Fibroblast of lung (primary cell): ENCODE measurements around the gene ABCB8. TPM values are rescaled to one million over a fixed set of nuclear protein-coding genes. Genes with fewer than 3 reads are reported as not detected.

Experiments used
- DNase-seq, 2 donors: peaks; one replicate each; pipeline versions ENCODE4 v3.0.0 to v3.0.0-alpha.2; 2010; ENCODE audit warnings: low read depth in 2 of 2
- H2AFZ ChIP-seq: 2 replicates; pipeline ENCODE4 v1.5.1; 2012; ENCODE audit warnings: low read length, control low read depth, inconsistent platforms
- H3K27ac ChIP-seq: 2 replicates; pipeline ENCODE4 v1.5.1; 2011; ENCODE audit warnings: low read length, control low read depth; ENCODE audit not compliant: insufficient read depth
- H3K27me3 ChIP-seq: 2 replicates; pipeline ENCODE4 v1.5.1; 2011; ENCODE audit warnings: mild to moderate bottlenecking, low read length; ENCODE audit not compliant: control insufficient read depth, insufficient read depth
- H3K36me3 ChIP-seq: 2 replicates; pipeline ENCODE4 v1.5.1; 2011; ENCODE audit warnings: low read length; ENCODE audit not compliant: control insufficient read depth, insufficient read depth
- H3K4me1 ChIP-seq: 2 replicates; pipeline ENCODE4 v1.5.1; 2011; ENCODE audit warnings: low read length; ENCODE audit not compliant: control insufficient read depth, insufficient read depth; ENCODE audit errors: extremely low read depth
- H3K4me2 ChIP-seq: 2 replicates; pipeline ENCODE4 v1.5.1; 2011; ENCODE audit warnings: low read length, control low read depth; ENCODE audit not compliant: insufficient read depth; ENCODE audit errors: extremely low read depth
- H3K4me3 ChIP-seq, 4 experiments: fragments of 200-600 bp in 1 of 4; sonication (generic) in 1 of 4; replicated peaks in 1 of 4; 2 replicates each; pipeline ENCODE4 v1.5.1; 2011 to 2016; ENCODE audit warnings: low read length in 4 of 4, low read depth in 3 of 4, mild to moderate bottlenecking in 3 of 4, control low read depth in 2 of 4, inconsistent platforms in 1 of 4, mixed read lengths in 1 of 4; ENCODE audit not compliant: insufficient read depth in 1 of 4; ENCODE audit errors: control extremely low read depth in 1 of 4
- H3K79me2 ChIP-seq: 2 replicates; pipeline ENCODE4 v1.5.1; 2012; ENCODE audit warnings: mild to moderate bottlenecking, low read length, inconsistent platforms; ENCODE audit not compliant: control insufficient read depth, insufficient read depth
- H3K9ac ChIP-seq: 2 replicates; pipeline ENCODE4 v1.5.1; 2011; ENCODE audit warnings: mild to moderate bottlenecking, low read length, control low read depth; ENCODE audit not compliant: insufficient read depth
- H3K9me3 ChIP-seq: 2 replicates; pipeline ENCODE4 v1.5.1; 2012; ENCODE audit warnings: low read depth, low read length; ENCODE audit not compliant: control insufficient read depth, insufficient read depth
- H4K20me1 ChIP-seq: 2 replicates; pipeline ENCODE4 v1.5.1; 2011; ENCODE audit warnings: low read length; ENCODE audit not compliant: control insufficient read depth, insufficient read depth; ENCODE audit errors: extremely low read depth
- CTCF ChIP-seq, 2 donors: IDR thresholded peaks in 1 of 2; conservative IDR thresholded peaks in 1 of 2; 1 replicate in 1 of 2; 2 replicates in 1 of 2; pipeline ENCODE4 v1.5.1; 2011 to 2012; ENCODE audit warnings: low read length in 2 of 2, control low read depth in 1 of 2, inconsistent platforms in 1 of 2, low read depth in 1 of 2, mild to moderate bottlenecking in 1 of 2
- EZH2 ChIP-seq: IDR thresholded peaks from 2 replicates; pipeline ENCODE4 v1.5.1; 2012; ENCODE audit warnings: low read length, control low read depth, mild to moderate bottlenecking; ENCODE audit errors: missing control alignments
- polyA plus RNA-seq, 2 donors: library from polyadenylated mRNA; depleted of rRNA in 1 of 2; stranded (reverse) in 1 of 2; unstranded in 1 of 2; fragments of >200 nt; gene quantifications; 2 replicates each; pipeline ENCODE4 v1.2.1, GENCODE V29; 2011 to 2012; ENCODE audit warnings: missing spikeins in 1 of 2
- total RNA-seq: library from RNA; depleted of rRNA; stranded (reverse); fragments of >200 nt; gene quantifications from 2 replicates; pipeline ENCODE4 v1.2.1, GENCODE V29; 2014

Gene ABCB8
- total and polyA plus RNA-seq, 2 donors (not counting 1 experiment from before 2014, with no cell fraction given): 12.1 to 20.0 TPM

- TF ChIP-seq EZH2 (no peak), CTCF (conservative IDR thresholded peaks at IDR 0.05 in 1 of 2, IDR thresholded peaks at IDR 0.05 in 1 of 2; ENCODE audit: low read depth in 1 of 2, low read length in 2 of 2) (no peak)
- Histone ChIP-seq H3K4me1 (peaks cover 11% of the 10 kb centered on the region), H3K27me3 (no peaks in the 10 kb centered on the region), H3K4me2 (no peak overlapping the region), H3K27ac (no peak overlapping the region), H3K4me3 (no peak overlapping the region), H2AFZ (no peak overlapping the region), H3K36me3 (peaks cover 33% of the 10 kb centered on the region), H3K79me2 (peaks cover 31% of the 10 kb centered on the region), H3K9ac (no peak overlapping the region), H4K20me1 (no peaks in the 10 kb centered on the region), H3K9me3 (no peaks in the 10 kb centered on the region)
- no peak for DNase-seq
Observed at GRCh38 chr7:151064993-151065392, 36.7 kb downstream of the ABCB8 start.

- Histone ChIP-seq H3K9ac (no peak overlapping the region), H4K20me1 (no peaks in the 10 kb centered on the region), H3K27me3 (no peaks in the 10 kb centered on the region), H3K27ac (no peak overlapping the region), H3K79me2 (peaks cover 26% of the 10 kb centered on the region), H3K9me3 (no peaks in the 10 kb centered on the region), H2AFZ (no peak overlapping the region), H3K4me2 (no peak overlapping the region), H3K36me3 (peaks cover 38% of the 10 kb centered on the region), H3K4me3 (no peak overlapping the region), H3K4me1 (peaks cover 10% of the 10 kb centered on the region)
- DNase-seq: no peak
- TF ChIP-seq CTCF (conservative IDR thresholded peaks at IDR 0.05 in 1 of 2, IDR thresholded peaks at IDR 0.05 in 1 of 2; ENCODE audit: low read depth in 1 of 2, low read length in 2 of 2) (no peak), EZH2 (no peak)
Observed at GRCh38 chr7:151065516-151065915, 37.3 kb downstream of the ABCB8 start.

GRCh38 chr7:151066273-151066974 is 38.2 kb downstream of the ABCB8 start:
- Histone ChIP-seq H3K4me1 (peaks cover 8% of the 10 kb centered on the region), H4K20me1 (no peaks in the 10 kb centered on the region), H3K4me2 (no peak overlapping the region), H3K36me3 (peaks cover 44% of the 10 kb centered on the region), H3K27me3 (no peaks in the 10 kb centered on the region), H3K79me2 (peaks cover 17% of the 10 kb centered on the region), H3K4me3 (no peak overlapping the region), H3K27ac (no peak overlapping the region), H3K9me3 (no peaks in the 10 kb centered on the region), H3K9ac (no peak overlapping the region), H2AFZ (no peak overlapping the region)
- no peak for DNase-seq
- no peak for TF ChIP-seq EZH2
- no peak for TF ChIP-seq CTCF (conservative IDR thresholded peaks at IDR 0.05 in 1 of 2, IDR thresholded peaks at IDR 0.05 in 1 of 2; ENCODE audit: low read depth in 1 of 2, low read length in 2 of 2)
